Kidney (tissue), 22 donors: ENCODE measurements around the gene SLC16A9. TPM values are rescaled to one million over a fixed set of nuclear protein-coding genes. Genes with fewer than 3 reads are reported as not detected.

Experiments
- DNase-seq, 5 donors: peaks; one replicate each; pipeline ENCODE4 v3.0.0-alpha.2; 2013 to 2020
- FAIRE-seq: peaks from 2 replicates; lab custom pipeline; 2012; peaks lifted over from hg19 to GRCh38; lab: Jason Lieb, UNC
- H3K27ac ChIP-seq, 2 donors: one replicate each; pipeline ENCODE4 v1.7.0; 2013; ENCODE audit warnings: low read depth in 2 of 2, low read length in 2 of 2, inconsistent platforms in 1 of 2
- H3K27me3 ChIP-seq: one replicate; pipeline ENCODE4 v1.7.1; 2013; ENCODE audit warnings: low read length, inconsistent platforms; ENCODE audit not compliant: control insufficient read depth, insufficient read depth
- H3K36me3 ChIP-seq, 3 donors: one replicate each; pipeline versions ENCODE4 v1.7.0 to v1.7.1; 2013; ENCODE audit warnings: low read length in 3 of 3, control low read depth in 1 of 3, inconsistent platforms in 1 of 3; ENCODE audit not compliant: insufficient read depth in 3 of 3, control insufficient read depth in 2 of 3
- H3K4me1 ChIP-seq, 3 donors: one replicate each; pipeline versions ENCODE4 v1.7.0 to v1.7.1; 2013; ENCODE audit warnings: low read length in 3 of 3, inconsistent platforms in 1 of 3, low read depth in 1 of 3; ENCODE audit not compliant: control insufficient read depth in 2 of 3, insufficient read depth in 2 of 3
- H3K4me3 ChIP-seq, 3 donors: one replicate each; pipeline versions ENCODE4 v1.7.0 to v1.8.1; 2013; ENCODE audit warnings: low read length in 3 of 3, control low read depth in 1 of 3, inconsistent platforms in 1 of 3
- H3K9ac ChIP-seq, 3 donors: one replicate each; pipeline versions ENCODE4 v1.7.0 to v1.7.1; 2013; ENCODE audit warnings: low read length in 3 of 3, control low read depth in 1 of 3, inconsistent platforms in 1 of 3
- H3K9me3 ChIP-seq, 3 donors: one replicate each; pipeline versions ENCODE4 v1.7.0 to v1.7.1; 2013; ENCODE audit warnings: low read length in 3 of 3, control low read depth in 1 of 3, inconsistent platforms in 1 of 3; ENCODE audit not compliant: control insufficient read depth in 2 of 3, insufficient read depth in 1 of 3
- CTCF ChIP-seq: IDR thresholded peaks from 3 replicates; pipeline ENCODE4 v1.5.1; 2012; ENCODE audit warnings: mild to moderate bottlenecking, moderate library complexity, borderline replicate concordance; ENCODE audit not compliant: insufficient read depth; ENCODE audit errors: extremely low read depth
- intact Hi-C: fragments of 100-400 bp; cut with DNase I; formaldehyde crosslinking; loops from one replicate; pipeline ENCODE4 v1.11.1; 2022
- long read RNA-seq, 10 donors: library from polyadenylated mRNA in 1 of 10; unstranded in 1 of 10; transcript quantifications; one replicate each; pipeline ENCODE4 v2.0.0 and lab custom pipeline, GENCODE V29; 2021 to 2026
- polyA plus RNA-seq: library from polyadenylated mRNA; stranded (reverse); fragments of 350-450 nt; fragmentation: Illumina TruSeq; extraction: RNeasy Lipid Tissue Mini Kit (QIAGEN cat#74804); gene quantifications from one replicate; pipeline ENCODE4 v1.2.3, GENCODE V29; 2014; ENCODE audit warnings: low read depth, low replicate concordance; ENCODE audit not compliant: insufficient read depth
- total RNA-seq: library from RNA; stranded (reverse); fragmentation: NEBNext Ultra II Directional; extraction: Animal tissue kit (Norgen Biotek cat#: 25700); gene quantifications from one replicate; pipeline ENCODE4 v1.2.1, GENCODE V29; 2021
- donor health status: control.
- donor health status: control.
- donor health status: control.
- donor health status: control.
- donor health status: control.
- donor health status: DM: yes; HTN: yes; CAD: no.
- donor health status: Normal renal cell carcinoma (clear cell type).

Gene SLC16A9
- total RNA-seq (15.5 TPM), polyA plus RNA-seq (91.1 TPM)
- long read RNA-seq, donor 1, full-length matches to known transcripts = 1 of 1 reads
- long read RNA-seq, donor 1, partial matches to known transcripts = 0 of 1 reads
- long read RNA-seq, donor 1, other reads (novel, unspliced or antisense) = 0 of 1 reads
- long read RNA-seq, donor 2, full-length matches to known transcripts = 8 of 8 reads
- long read RNA-seq, donor 2, partial matches to known transcripts = 0 of 8 reads
- long read RNA-seq, donor 2, other reads (novel, unspliced or antisense) = 0 of 8 reads
- long read RNA-seq, donor 3, full-length matches to known transcripts = 9 of 9 reads
- long read RNA-seq, donor 3, partial matches to known transcripts = 0 of 9 reads
- long read RNA-seq, donor 3, other reads (novel, unspliced or antisense) = 0 of 9 reads
- long read RNA-seq, donor 4, full-length matches to known transcripts = 3 of 3 reads
- long read RNA-seq, donor 4, partial matches to known transcripts = 0 of 3 reads
- long read RNA-seq, donor 4, other reads (novel, unspliced or antisense) = 0 of 3 reads
- long read RNA-seq, donor 5, full-length matches to known transcripts = 1 of 1 reads
- long read RNA-seq, donor 5, partial matches to known transcripts = 0 of 1 reads
- long read RNA-seq, donor 5, other reads (novel, unspliced or antisense) = 0 of 1 reads
- long read RNA-seq, donor 6, full-length matches to known transcripts = 6 of 6 reads
- long read RNA-seq, donor 6, partial matches to known transcripts = 0 of 6 reads
- long read RNA-seq, donor 6, other reads (novel, unspliced or antisense) = 0 of 6 reads
- long read RNA-seq, donor 7, full-length matches to known transcripts = 16 of 28 reads
- long read RNA-seq, donor 7, partial matches to known transcripts = 3 of 28 reads
- long read RNA-seq, donor 7, other reads (novel, unspliced or antisense) = 9 of 28 reads
- long read RNA-seq, donor 8, full-length matches to known transcripts = 2 of 2 reads
- long read RNA-seq, donor 8, partial matches to known transcripts = 0 of 2 reads
- long read RNA-seq, donor 8, other reads (novel, unspliced or antisense) = 0 of 2 reads
- long read RNA-seq, donor 9, full-length matches to known transcripts = 2 of 12 reads
- long read RNA-seq, donor 9, partial matches to known transcripts = 10 of 12 reads
- long read RNA-seq, donor 9, other reads (novel, unspliced or antisense) = 0 of 12 reads
- long read RNA-seq, donor 10, full-length matches to known transcripts = 1 of 1 reads
- long read RNA-seq, donor 10, partial matches to known transcripts = 0 of 1 reads
- long read RNA-seq, donor 10, other reads (novel, unspliced or antisense) = 0 of 1 reads

DNA sequence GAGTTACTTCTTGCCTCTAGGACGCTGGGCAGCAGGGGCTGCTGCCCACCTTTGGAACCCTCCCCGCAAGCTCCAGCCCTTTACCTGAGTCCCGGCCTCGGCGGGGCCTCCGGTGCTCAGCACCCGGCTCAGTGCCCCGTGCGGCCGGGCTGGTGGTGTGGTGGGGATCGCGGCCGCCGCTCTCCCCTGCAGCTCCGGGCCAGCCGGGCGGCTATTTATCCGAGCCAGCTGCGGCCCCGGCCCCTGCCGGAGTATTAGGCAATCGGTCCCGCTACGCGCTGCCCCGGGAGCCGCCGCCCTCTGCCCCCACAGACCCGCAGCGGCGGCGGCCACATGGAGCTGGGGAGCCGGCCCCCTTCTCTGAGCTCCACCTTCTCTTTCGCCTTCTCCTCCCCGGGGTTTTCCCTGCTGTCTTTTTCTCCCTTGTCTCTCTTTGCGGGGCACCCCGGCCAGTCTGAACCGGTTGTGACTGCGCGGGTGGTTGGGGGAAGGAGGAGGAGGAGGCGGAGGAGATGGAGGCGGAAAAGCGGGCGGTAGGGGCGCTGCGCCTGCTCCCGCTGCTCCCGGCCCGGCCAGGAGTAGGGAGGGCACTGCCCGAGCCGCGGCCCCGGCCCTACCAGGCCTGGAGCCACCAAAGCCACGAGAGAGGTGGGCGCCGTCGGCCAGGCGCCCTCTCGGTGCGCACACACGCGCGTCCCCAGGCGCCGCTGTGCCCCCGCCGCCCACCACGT lies at the start of gene SLC16A9:
SLC16A9 (minus strand) TSS at position 456 of the 731 bp plus-strand sequence. CDS start 25,559 bp downstream, outside the sequence.
- peak; percentile 84 to 95 (median 90) for DNase-seq
- no peaks in the 10 kb centered on the region for H3K36me3 ChIP-seq
- no peaks in the 10 kb centered on the region for H3K9me3 ChIP-seq
- H3K27me3 ChIP-seq = no peaks in the 10 kb centered on the region
- intact Hi-C loops = no loop called here
- FAIRE-seq = no peak
- H3K27ac ChIP-seq = peak within 1 kb of the TSS; percentile 71 to 94
- peak within 1 kb of the TSS in 2 of 3 donors; percentile 30 to 64 for H3K9ac ChIP-seq
- H3K4me1 ChIP-seq = peaks cover 0 to 16% (median 4%) of the 10 kb centered on the region in 3 donors
- TF ChIP-seq CTCF = peak; percentile 20
- peak within 1 kb of the TSS; percentile 44 to 79 (median 61) for H3K4me3 ChIP-seq

- intact Hi-C loops = no loop called here
- no peaks in the 10 kb centered on the region for H3K4me1 ChIP-seq
- H3K9ac ChIP-seq = no peak overlapping the region
- H3K27ac ChIP-seq = no peak overlapping the region
- TF ChIP-seq CTCF = no peak
- no peak overlapping the region for H3K4me3 ChIP-seq
- H3K36me3 ChIP-seq = no peaks in the 10 kb centered on the region
- no peak for DNase-seq
- H3K9me3 ChIP-seq = no peaks in the 10 kb centered on the region
- no peak for FAIRE-seq
- H3K27me3 ChIP-seq = no peaks in the 10 kb centered on the region
Observed at GRCh38 chr10:59757966-59758365, 48.3 kb upstream of the SLC16A9 start.

- Histone ChIP-seq H3K4me1 (no peaks in the 10 kb centered on the region), H3K27ac (no peak overlapping the region), H3K9me3 (no peaks in the 10 kb centered on the region), H3K36me3 (no peaks in the 10 kb centered on the region), H3K4me3 (no peak overlapping the region), H3K27me3 (no peaks in the 10 kb centered on the region), H3K9ac (no peak overlapping the region)
- no peak for DNase-seq
- intact Hi-C loops = no loop called here
- TF ChIP-seq CTCF = no peak
- FAIRE-seq = no peak
Observed at GRCh38 chr10:59754951-59755350, 45.3 kb upstream of the SLC16A9 start.
